Hippocampal formation (tissue), 2 donors: Measurements from ENCODE around the gene KCNN3.

Source experiments
- DNase-seq, 2 donors: peaks; one replicate each; lab custom pipeline; 2025; lab: John Stamatoyannopoulos, UW

The KCNN3 gene

GRCh38 chr1:154840269-154841176 is 29.6 kb downstream of the KCNN3 start:
- no peak for DNase-seq

GRCh38 chr1:154839691-154840090 is 30.4 kb downstream of the KCNN3 start:
- DNase-seq, result no peak

GRCh38 chr1:154838988-154839387 is 31.1 kb downstream of the KCNN3 start:
- no peak for DNase-seq

- no peak for DNase-seq
Observed at GRCh38 chr1:154838461-154838860, 31.6 kb downstream of the KCNN3 start.

- DNase-seq, result no peak
Observed at GRCh38 chr1:154837672-154838171, 32.4 kb downstream of the KCNN3 start.

- no peak for DNase-seq
Observed at GRCh38 chr1:154837034-154837671, 32.9 kb downstream of the KCNN3 start.

GRCh38 chr1:154835531-154836324 is 34.4 kb downstream of the KCNN3 start:
- no peak for DNase-seq

- no peak for DNase-seq
Observed at GRCh38 chr1:154833841-154834240, 36.2 kb downstream of the KCNN3 start.

GRCh38 chr1:154833209-154833608 is 36.9 kb downstream of the KCNN3 start:
- DNase-seq, result no peak

GRCh38 chr1:154832384-154832783 is 37.7 kb downstream of the KCNN3 start:
- DNase-seq, result no peak

- DNase-seq, result no peak
Observed at GRCh38 chr1:154831462-154831861, 38.6 kb downstream of the KCNN3 start.

GRCh38 chr1:154829062-154829461 is 41.0 kb downstream of the KCNN3 start:
- no peak for DNase-seq

- no peak for DNase-seq
Observed at GRCh38 chr1:154824179-154825000, 45.7 kb downstream of the KCNN3 start.

GRCh38 chr1:154822717-154823116 is 47.4 kb downstream of the KCNN3 start:
- DNase-seq, result no peak

- DNase-seq, result no peak
Observed at GRCh38 chr1:154822233-154822632, 47.8 kb downstream of the KCNN3 start.

- DNase-seq, result no peak
Observed at GRCh38 chr1:154821083-154821482, 49.0 kb downstream of the KCNN3 start.

GRCh38 chr1:154820646-154821045 is 49.4 kb downstream of the KCNN3 start:
- no peak for DNase-seq

GRCh38 chr1:154819628-154820590 is 50.2 kb downstream of the KCNN3 start:
- no peak for DNase-seq

GRCh38 chr1:154818911-154819310 is 51.2 kb downstream of the KCNN3 start:
- no peak for DNase-seq

- DNase-seq, result no peak
Observed at GRCh38 chr1:154816937-154817336, 53.1 kb downstream of the KCNN3 start.
